ENCODE results near the gene FAM124A.

GRCh38 chr13:51326777-51327176 lies 104.6 kb downstream of the FAM124A start:
- TF ChIP-seq CTCF (IDR thresholded peaks at IDR 0.05), result no peak
- TF ChIP-seq POLR2A (IDR thresholded peaks at IDR 0.05), result no peak

Data from uterus (tissue), 2 donors.